Endodermal cell (in vitro differentiated cells): ENCODE measurements around the gene ERFL. TPM values are rescaled to one million over a fixed set of nuclear protein-coding genes. Genes with fewer than 3 reads are reported as not detected.
"Not testable (repeated sequence)": the region's sequence is repeated elsewhere in the genome, so short reads cannot be mapped to it uniquely, and the experiment has no call there.

Experiments used
- DNase-seq: peaks from one replicate; pipeline ENCODE4 v3.0.0-alpha.2; 2017
- H3K27ac ChIP-seq: 2 replicates; pipeline ENCODE4 v1.5.1; 2013; ENCODE audit warnings: mild to moderate bottlenecking, low read depth, low read length, moderate library complexity
- H3K27me3 ChIP-seq: 2 replicates; pipeline ENCODE4 v1.6.1; 2013; ENCODE audit warnings: mild to moderate bottlenecking, low read length, moderate library complexity; ENCODE audit not compliant: insufficient read depth, control insufficient read depth, poor library complexity, severe bottlenecking
- H3K36me3 ChIP-seq: 2 replicates; pipeline ENCODE4 v1.7.0; 2013; ENCODE audit warnings: mild to moderate bottlenecking, low read length, moderate library complexity; ENCODE audit not compliant: control insufficient read depth, insufficient read depth
- H3K4me1 ChIP-seq: one replicate; pipeline ENCODE4 v1.7.0; 2013; ENCODE audit warnings: low read length; ENCODE audit not compliant: control insufficient read depth, insufficient read depth
- H3K4me3 ChIP-seq: 2 replicates; pipeline ENCODE4 v1.5.1; 2013; ENCODE audit warnings: mild to moderate bottlenecking, low read length, moderate library complexity
- H3K9ac ChIP-seq: 2 replicates; pipeline ENCODE4 v1.6.1; 2013; ENCODE audit warnings: mild to moderate bottlenecking, low read length, moderate library complexity; ENCODE audit not compliant: poor library complexity, severe bottlenecking; ENCODE audit errors: extremely low read depth
- H3K9me3 ChIP-seq: 2 replicates; pipeline ENCODE4 v1.6.1; 2013; ENCODE audit warnings: mild to moderate bottlenecking, low read length, moderate library complexity; ENCODE audit not compliant: control insufficient read depth
- H3K27ac Mint-ChIP-seq: 2 replicates; pipeline ENCODE4 v1.8.0; 2020; ENCODE audit warnings: mixed read lengths
- H3K27me3 Mint-ChIP-seq: 2 replicates; pipeline ENCODE4 v1.8.0; 2021; ENCODE audit warnings: mild to moderate bottlenecking, mixed read lengths; ENCODE audit not compliant: insufficient read depth
- H3K36me3 Mint-ChIP-seq: 2 replicates; pipeline ENCODE4 v1.8.0; 2020; ENCODE audit warnings: low read depth, mixed read lengths
- H3K4me1 Mint-ChIP-seq: 2 replicates; pipeline ENCODE4 v1.8.0; 2020; ENCODE audit warnings: mixed read lengths
- H3K4me3 Mint-ChIP-seq: 2 replicates; pipeline ENCODE4 v1.8.0; 2020; ENCODE audit warnings: mild to moderate bottlenecking, moderate library complexity, mixed read lengths
- H3K9me3 Mint-ChIP-seq: 2 replicates; pipeline ENCODE4 v1.8.0; 2020; ENCODE audit warnings: mild to moderate bottlenecking, mixed read lengths
- WGBS, 2 experiments: methylation state at CpG; one replicate each; pipeline versions ENCODE4 v1.1.5 to v1.1.7; 2013; ENCODE audit warnings: missing lambda C conversion rate in 2 of 2, mixed read lengths in 1 of 2; ENCODE audit not compliant: insufficient coverage in 1 of 2, insufficient read length in 1 of 2; 5-methylcytosine and 5-hydroxymethylcytosine counted together
- total RNA-seq, 2 donors: library from RNA; stranded (reverse); fragmentation: NEBNext Ultra II Directional in 1 of 2; extraction: Animal tissue kit (Norgen Biotek cat#: 25700) in 1 of 2; gene quantifications; 2 replicates in 1 of 2; 3 replicates in 1 of 2; pipeline ENCODE4 v1.2.1, GENCODE V29; 2021
- TF ChIP-seq, protein P1 (sequence below): fragments of 200-600 bp; sonication (generic); conservative IDR thresholded peaks from 2 replicates; pipeline ENCODE4 v1.5.0; 2021; ENCODE audit warnings: antibody characterized with exemption, mild to moderate bottlenecking

ERFL gene
- total RNA-seq, 2 donors from 2014 or later: 0.13 to 0.53 TPM

DNA sequence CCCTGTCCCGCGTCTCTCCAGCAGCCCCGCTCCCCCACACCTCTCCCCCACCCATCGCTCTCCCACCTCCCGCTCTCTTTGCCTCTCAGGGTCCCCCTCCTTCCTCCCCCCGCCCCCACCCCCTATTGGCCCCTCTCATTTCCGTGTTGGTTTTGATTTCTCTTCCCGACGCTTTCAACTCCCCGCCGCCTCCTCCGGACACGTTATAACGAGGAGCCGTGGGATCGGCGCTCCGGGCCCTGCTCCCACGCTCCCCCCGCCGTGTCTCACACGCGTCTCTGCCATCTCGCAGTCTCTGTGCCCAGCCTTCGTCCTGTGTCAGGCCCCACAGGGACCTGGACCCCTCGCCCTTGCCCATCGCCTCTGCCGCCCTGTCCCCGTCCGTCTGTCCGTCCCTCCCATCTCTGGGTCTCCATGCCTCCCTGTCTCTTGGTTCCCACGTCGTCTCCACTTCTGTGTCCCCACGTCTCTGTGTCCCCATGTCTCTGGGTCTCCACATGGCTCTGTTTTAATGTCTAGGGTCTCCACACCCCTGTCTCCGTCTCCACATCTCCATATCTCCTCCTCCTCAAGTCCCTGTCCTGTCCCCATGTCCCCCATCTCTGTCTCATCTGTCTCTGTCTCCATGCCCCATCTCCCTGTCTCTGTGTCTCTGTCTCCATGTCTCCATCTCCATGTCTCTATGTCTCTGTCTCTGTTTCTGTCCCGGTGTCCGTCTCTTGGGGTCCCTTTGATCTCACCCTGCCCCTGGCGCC is 13.1 kb downstream of the ERFL start:
- H3K27me3 ChIP-seq: peaks cover 99% of the 10 kb centered on the region
- no peak overlapping the region for H3K27ac ChIP-seq
- 10 to 17% methylated on average over 25 to 37 of the region's 38 CpGs for WGBS, 2 experiments
- no peaks in the 10 kb centered on the region for H3K9me3 ChIP-seq
- H3K9me3 Mint-ChIP-seq: no peaks in the 10 kb centered on the region
- no peak overlapping the region for H3K27ac Mint-ChIP-seq
- TF ChIP-seq, protein P1, sequence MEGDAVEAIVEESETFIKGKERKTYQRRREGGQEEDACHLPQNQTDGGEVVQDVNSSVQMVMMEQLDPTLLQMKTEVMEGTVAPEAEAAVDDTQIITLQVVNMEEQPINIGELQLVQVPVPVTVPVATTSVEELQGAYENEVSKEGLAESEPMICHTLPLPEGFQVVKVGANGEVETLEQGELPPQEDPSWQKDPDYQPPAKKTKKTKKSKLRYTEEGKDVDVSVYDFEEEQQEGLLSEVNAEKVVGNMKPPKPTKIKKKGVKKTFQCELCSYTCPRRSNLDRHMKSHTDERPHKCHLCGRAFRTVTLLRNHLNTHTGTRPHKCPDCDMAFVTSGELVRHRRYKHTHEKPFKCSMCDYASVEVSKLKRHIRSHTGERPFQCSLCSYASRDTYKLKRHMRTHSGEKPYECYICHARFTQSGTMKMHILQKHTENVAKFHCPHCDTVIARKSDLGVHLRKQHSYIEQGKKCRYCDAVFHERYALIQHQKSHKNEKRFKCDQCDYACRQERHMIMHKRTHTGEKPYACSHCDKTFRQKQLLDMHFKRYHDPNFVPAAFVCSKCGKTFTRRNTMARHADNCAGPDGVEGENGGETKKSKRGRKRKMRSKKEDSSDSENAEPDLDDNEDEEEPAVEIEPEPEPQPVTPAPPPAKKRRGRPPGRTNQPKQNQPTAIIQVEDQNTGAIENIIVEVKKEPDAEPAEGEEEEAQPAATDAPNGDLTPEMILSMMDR: no peak
- no peaks in the 10 kb centered on the region for H3K36me3 ChIP-seq
- H3K4me3 ChIP-seq: no peak overlapping the region
- no peaks in the 10 kb centered on the region for H3K36me3 Mint-ChIP-seq
- no peak overlapping the region for H3K9ac ChIP-seq
- H3K4me1 ChIP-seq: no peaks in the 10 kb centered on the region
- no peaks in the 10 kb centered on the region for H3K4me1 Mint-ChIP-seq
- H3K4me3 Mint-ChIP-seq: no peak overlapping the region
- H3K27me3 Mint-ChIP-seq: peaks cover 43% of the 10 kb centered on the region
- no peak for DNase-seq

DNA sequence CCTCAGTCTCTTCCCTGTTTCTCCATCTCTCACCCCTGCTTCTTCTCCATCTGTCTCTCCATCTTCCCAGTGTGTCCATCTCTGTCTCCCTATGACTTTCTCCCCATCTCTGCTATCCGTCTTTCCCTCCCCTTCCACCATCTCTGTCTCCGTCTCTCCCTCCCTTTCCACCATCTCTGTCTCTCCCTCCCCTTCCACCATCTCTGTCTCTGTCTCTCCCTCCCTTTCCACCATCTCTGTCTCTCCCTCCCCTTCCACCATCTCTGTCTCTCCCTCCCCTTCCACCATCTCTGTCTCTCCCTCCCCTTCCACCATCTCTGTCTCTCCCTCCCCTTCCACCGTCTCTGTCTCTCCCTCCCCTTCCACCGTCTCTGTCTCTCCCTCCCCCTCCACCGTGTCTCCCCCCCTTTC is 13.8 kb downstream of the ERFL start:
- not testable (repeated sequence) for H3K4me3 Mint-ChIP-seq, H3K36me3 Mint-ChIP-seq, H3K4me1 Mint-ChIP-seq, H3K9ac ChIP-seq, H3K4me1 ChIP-seq, DNase-seq, H3K4me3 ChIP-seq, H3K27ac Mint-ChIP-seq, H3K9me3 ChIP-seq, H3K27ac ChIP-seq, H3K9me3 Mint-ChIP-seq, H3K36me3 ChIP-seq
- peaks cover 94% of the 10 kb centered on the region for H3K27me3 ChIP-seq
- 0 to 18% methylated on average over 1 to 2 of the region's 5 CpGs for WGBS, 2 experiments
- H3K27me3 Mint-ChIP-seq: peaks cover 49% of the 10 kb centered on the region

DNA sequence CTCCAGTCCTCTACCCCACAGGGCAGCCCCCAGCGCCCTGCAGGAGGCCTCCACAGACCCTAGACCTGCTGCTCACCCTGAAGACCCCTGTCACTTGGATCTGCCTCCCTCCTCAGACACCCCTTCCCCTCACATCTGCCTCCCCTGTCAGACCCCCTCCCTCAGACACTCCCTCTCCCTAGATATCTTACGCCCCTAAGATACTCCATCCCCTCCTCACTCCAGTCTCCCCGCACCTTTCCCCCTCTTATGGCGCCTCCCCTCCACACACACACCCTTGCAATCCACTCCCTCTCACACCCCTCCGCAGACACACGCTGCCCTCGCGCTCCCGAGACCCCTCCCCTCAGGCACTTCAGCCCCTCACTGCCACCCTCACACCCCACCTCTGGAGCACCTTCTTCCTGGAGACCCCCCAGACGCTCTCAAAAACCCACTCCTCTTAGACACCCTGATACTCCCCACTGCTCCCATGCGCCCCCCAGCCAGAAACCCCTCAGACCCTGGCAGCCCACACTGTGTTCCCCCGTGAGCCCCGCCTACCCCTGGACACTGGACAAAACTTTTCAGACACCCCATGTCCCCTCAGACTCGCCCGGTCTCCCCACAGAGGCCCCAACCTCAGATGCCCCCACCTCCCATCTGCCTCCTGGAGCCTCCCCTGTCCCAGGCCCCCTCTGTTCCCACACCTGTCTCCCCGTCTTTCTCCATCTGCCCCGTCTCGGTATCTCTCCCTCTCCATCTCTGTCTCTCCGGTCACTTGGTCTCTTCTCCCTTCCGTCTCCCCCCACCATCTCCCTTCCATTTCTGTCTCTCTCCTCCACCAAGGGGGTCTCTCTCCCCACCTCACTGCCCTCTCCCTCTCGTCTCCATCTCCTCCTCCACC is 14.5 kb downstream of the ERFL start:
- Mint-ChIP-seq H3K36me3 (no peaks in the 10 kb centered on the region), H3K27ac (no peak overlapping the region), H3K27me3 (peaks cover 55% of the 10 kb centered on the region), H3K9me3 (no peaks in the 10 kb centered on the region), H3K4me1 (no peaks in the 10 kb centered on the region), H3K4me3 (peak overlapping the region; percentile 44)
- Histone ChIP-seq H3K4me1 (no peaks in the 10 kb centered on the region), H3K4me3 (no peak overlapping the region), H3K9ac (no peak overlapping the region), H3K27ac (no peak overlapping the region), H3K36me3 (no peaks in the 10 kb centered on the region), H3K9me3 (no peaks in the 10 kb centered on the region), H3K27me3 (peaks cover 88% of the 10 kb centered on the region)
- DNase-seq: no peak
- TF ChIP-seq, protein P1: no peak
- WGBS, 2 experiments: 15 to 21% methylated on average over 14 to 21 of the region's 21 CpGs
